GM21619 (cell line): Measurements from ENCODE around the gene ZNF462.
"Not testable (repeated sequence)": the region's sequence is repeated elsewhere in the genome, so short reads cannot be mapped to it uniquely, and the experiment has no call there.

Source experiments
- ATAC-seq: cut with Tn5 transposase; IDR thresholded peaks from one replicate; pipeline ENCODE4 v1.9.1; 2021; ENCODE audit not compliant: unreplicated experiment

ZNF462 gene

GRCh38 chr9:106962122-106962521, 99.2 kb downstream of the ZNF462 start:
- no peak for ATAC-seq

GRCh38 chr9:106962615-106963363, 99.8 kb downstream of the ZNF462 start:
- no peak for ATAC-seq

DNA sequence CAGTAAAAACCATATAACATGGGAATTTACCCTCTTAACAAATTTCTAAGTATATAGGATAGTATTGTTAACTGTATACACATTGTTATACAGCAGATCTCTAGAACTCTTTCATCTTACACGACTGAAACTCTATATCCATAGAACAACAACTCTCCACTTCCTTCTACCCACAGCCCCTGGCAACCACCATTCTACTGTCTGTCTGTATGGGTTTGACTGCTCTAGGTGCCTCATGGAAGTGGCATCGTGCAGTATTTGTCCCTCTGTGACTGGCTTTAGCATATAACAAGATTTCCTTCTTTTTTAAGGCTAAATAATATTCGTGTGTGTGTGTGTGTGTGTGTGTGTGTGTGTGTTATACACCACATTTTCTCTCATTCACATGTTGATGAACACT, 100.7 kb downstream of the ZNF462 start:
- no peak for ATAC-seq

GRCh38 chr9:106964329-106964728, 101.4 kb downstream of the ZNF462 start:
- ATAC-seq: no peak

DNA sequence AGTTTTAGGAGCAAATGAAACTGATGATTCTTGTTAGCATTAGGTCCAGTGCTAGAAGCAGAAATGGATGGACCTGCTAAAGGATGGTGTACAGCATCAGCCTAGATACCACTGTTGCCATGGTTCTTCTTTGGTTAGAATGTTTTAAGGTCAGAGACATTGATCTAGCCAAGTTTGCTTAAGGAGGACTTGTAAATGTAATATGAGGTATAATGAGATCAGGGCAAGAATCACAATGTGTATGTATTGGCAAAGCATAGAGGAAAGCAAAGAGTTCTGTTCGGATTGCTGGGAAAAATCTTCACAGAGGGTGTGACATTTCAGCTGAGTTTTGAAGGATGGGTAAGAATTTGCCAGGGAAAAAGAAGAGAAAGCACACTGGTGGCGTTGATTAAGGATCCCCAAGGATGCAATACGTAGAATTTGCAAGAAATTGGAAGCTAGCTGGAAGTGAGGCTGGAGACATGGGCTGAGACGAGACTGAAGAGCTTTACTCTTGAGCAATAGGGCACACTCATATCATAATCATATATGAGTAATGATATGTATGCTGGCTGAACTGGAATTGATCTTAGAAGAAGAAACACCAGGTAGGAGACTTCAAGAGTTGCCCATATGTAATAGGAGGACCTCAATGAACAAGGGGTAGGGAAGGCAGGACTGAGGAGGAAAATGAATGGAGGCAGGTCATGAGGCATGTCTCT, 102.0 kb downstream of the ZNF462 start:
- ATAC-seq: no peak

DNA sequence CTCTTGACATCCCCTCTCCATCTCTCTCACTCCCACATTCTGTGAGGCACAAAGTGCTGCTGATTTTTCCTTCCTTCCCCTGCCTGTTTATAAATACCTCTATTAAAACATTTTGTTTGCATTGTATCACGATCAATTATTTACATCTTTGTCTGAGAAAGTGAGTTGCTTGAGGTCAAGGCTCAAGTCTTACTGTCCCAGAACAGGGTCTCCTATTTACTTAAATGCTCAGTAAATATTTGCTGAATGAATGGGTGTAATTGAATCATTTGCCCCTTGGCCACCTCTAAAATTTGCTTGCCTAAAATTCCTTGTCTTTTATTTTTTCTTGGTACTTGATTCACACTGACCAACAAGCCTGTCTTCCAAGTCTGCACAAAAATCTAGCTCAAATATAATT, 103.5 kb downstream of the ZNF462 start:
- ATAC-seq: no peak

- ATAC-seq: no peak
These were observed 106.7 kb downstream of the ZNF462 start for GRCh38 chr9:106969696-106970095.

- no peak for ATAC-seq
These were observed 107.4 kb downstream of the ZNF462 start for GRCh38 chr9:106970219-106970975.

- no peak for ATAC-seq
These were observed 108.1 kb downstream of the ZNF462 start for GRCh38 chr9:106970976-106971457.

DNA sequence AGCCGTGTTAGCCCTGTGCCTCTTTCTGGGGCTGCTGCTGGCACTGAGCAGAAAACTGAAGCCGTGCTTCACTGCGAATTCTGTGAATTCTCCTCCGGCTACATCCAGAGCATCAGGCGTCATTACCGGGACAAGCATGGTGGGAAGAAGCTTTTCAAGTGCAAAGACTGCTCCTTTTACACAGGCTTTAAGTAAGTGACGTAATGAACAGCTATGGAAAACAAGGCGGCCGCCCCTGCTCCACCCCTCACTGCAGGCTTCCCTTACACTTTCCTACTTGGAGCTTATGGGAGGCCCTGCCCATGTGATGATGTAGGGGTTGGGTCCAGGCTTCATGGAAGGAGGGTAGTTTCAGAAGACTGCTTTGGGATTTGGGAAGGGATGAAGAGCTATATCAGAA, 109.1 kb downstream of the ZNF462 start:
- ATAC-seq: no peak

- no peak for ATAC-seq
These were observed 111.4 kb downstream of the ZNF462 start for GRCh38 chr9:106974341-106974740.

GRCh38 chr9:106976772-106977171, 113.8 kb downstream of the ZNF462 start:
- no peak for ATAC-seq

- ATAC-seq: peak; percentile 31
These were observed 117.7 kb downstream of the ZNF462 start for GRCh38 chr9:106980551-106981101.

DNA sequence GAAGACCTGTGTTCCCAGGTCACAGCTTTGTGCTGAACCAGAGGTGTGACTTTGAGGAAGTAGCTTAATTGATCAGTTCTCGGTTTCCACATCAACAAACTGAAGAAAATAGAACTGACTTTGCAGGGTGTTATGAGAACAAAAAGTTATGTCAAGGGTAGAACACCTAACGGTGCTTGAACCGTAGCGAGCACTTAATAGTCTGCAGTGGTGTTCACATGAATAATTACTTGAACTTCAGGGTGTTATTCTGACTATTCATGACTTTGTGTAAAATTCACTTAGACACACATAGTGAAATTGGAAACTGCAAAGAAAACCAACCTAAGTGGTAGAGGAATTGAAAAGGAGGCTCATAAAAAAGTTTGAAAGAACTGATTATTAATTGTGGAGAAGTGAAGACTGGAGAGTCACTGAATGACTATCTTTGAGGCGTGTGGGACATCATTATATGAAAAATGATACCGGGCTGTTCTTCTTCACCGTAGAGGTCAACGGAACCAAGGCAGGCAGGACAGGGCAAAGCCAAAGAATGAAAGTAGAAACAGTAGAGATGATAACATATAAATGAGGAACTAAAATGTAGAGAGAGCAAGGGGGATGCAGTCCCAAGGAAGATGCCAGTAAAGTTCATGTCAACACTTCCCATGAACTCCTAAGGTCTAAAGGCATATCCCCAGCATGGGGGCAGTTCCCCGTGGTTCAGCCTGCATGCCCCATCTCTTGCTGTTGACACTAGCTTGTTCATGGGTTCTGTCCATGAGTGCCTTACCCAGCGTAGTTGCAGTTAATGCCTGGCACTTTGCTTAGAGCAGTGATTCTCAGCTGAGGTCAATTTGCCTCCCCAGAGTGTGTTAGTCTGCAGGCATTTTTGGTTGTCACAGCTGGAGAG, 118.7 kb downstream of the ZNF462 start:
- ATAC-seq: peak; percentile 68

GRCh38 chr9:106982636-106983035, 119.7 kb downstream of the ZNF462 start:
- no peak for ATAC-seq

- ATAC-seq: no peak
These were observed 120.4 kb downstream of the ZNF462 start for GRCh38 chr9:106983346-106983745.

GRCh38 chr9:106989904-106990303, 126.9 kb downstream of the ZNF462 start:
- not testable (repeated sequence) for ATAC-seq

DNA sequence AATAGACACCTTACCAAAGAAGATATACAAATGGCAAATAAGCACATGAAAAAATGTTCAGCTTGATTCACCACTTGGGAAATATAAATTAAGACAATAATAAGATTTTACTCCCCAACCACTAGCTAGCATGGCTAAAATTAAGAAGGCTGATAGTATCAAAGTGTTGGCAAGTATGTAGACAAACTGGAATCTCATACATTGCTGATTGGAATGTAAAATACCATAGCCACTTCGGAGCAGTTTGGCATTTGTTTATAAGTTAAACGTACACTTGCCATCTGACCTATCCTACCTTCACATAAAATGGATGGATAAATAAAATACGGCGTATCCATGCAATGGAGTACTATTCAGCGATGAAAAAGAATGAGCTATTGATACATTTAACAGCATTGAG, 129.2 kb downstream of the ZNF462 start:
- no peak for ATAC-seq

DNA sequence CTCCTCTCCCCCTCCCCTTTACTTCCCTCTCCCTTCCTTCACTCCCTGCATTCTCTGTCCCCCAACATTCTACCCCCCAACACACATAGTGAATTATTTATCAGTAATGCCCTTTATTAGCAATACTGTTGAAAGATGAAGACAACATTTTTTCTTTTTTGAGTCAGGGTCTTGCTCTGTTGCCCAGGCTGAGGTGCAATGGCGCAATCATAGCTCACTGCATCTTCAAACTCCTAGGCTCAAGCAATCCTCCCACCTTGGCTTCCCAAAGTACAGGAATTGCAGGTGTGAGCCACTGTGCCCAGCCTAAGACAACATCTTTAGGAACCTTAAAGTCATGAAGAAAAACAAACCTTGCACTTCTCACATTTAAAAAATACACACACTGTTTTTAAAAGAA, 130.6 kb downstream of the ZNF462 start:
- no peak for ATAC-seq

DNA sequence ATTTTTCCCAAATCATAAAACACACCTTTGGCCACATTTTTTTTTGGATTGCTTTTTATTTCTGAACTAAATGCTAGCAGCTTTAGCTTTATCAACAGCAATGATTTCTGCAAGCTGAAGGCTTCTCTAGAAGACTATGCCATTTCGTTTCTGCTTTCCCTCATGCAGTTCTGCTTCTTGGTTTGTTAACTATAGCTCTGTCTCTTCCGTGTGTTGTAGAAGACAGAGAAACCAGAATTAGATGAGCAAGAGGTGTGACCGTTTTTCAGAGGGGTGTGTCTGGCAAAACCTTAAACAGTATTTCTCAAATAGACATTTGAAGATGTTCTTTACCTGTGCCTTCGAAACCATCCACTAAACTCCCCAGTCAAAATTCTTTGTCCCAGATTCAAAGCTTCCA, 131.5 kb downstream of the ZNF462 start:
- no peak for ATAC-seq
